K562 (cell line): ENCODE results near the gene ITPR1. TPM values are rescaled to one million over a fixed set of nuclear protein-coding genes. Genes with fewer than 3 reads are reported as not detected.
A peak's percentile ranks its signal among the peaks of the same experiment; 100 is the strongest.

Experiments used
- ATAC-seq: fragments of 200-7000 bp; cut with Tn5 transposase; 3 replicates; pipeline ENCODE4 v1.9.1; 2020; ENCODE audit warnings: moderate library complexity
- BruUV-seq: library from RNA; stranded (reverse); fragments of 400-500 nt; replicated peaks from 2 replicates; lab custom pipeline; 2021; lab: Mats Ljungman, UMichigan
- CTCF ChIA-PET: fragments of 300-600 bp; formaldehyde crosslinking; extraction: SDS; loops from one replicate; lab custom pipeline; 2021; ENCODE audit warnings: low intra/inter-chr PET ratio; lab: Yijun Ruan, JAX
- POLR2A ChIA-PET: fragments of 300-600, 350-650 bp; sonication (Branson Sonifier 250); formaldehyde crosslinking; extraction: SDS; loops from one replicate; lab custom pipeline; 2021; ENCODE audit warnings: antibody characterized with exemption, inconsistent platforms; lab: Yijun Ruan, JAX
- DNase-seq, 4 experiments: peaks; one replicate each; pipeline versions ENCODE4 v3.0.0 to v3.0.0-alpha.2; 2011 to 2018; ENCODE audit warnings: low spot score in 3 of 4, mixed read lengths in 3 of 4; ENCODE audit errors: extremely low read depth in 1 of 4
- FAIRE-seq: peaks from 2 replicates; lab custom pipeline; 2011; peaks lifted over from hg19 to GRCh38; lab: Jason Lieb, UNC
- H2AFZ ChIP-seq: 2 replicates; pipeline ENCODE4 v1.6.0; 2011; ENCODE audit warnings: low read depth, low read length, control low read depth, inconsistent platforms
- H3K27ac ChIP-seq: fragments of 200-600 bp; 3 replicates; pipeline ENCODE4 v1.8.0; 2011; ENCODE audit warnings: low read depth, mild to moderate bottlenecking, control low read depth, inconsistent platforms, low read length, moderate library complexity, mixed read lengths; ENCODE audit errors: extremely low read depth
- H3K27me3 ChIP-seq, 2 experiments: fragments of 300-600 bp in 1 of 2; 2 replicates in 1 of 2; 3 replicates in 1 of 2; pipeline versions ENCODE4 v1.6.0 to v1.8.0; 2011; ENCODE audit warnings: inconsistent platforms in 2 of 2, low read length in 2 of 2, mild to moderate bottlenecking in 1 of 2, mixed read lengths in 1 of 2, moderate library complexity in 1 of 2; ENCODE audit not compliant: control insufficient read depth in 2 of 2, insufficient read depth in 2 of 2
- H3K36me3 ChIP-seq: fragments of 300-600 bp; 3 replicates; pipeline ENCODE4 v1.8.0; 2011; ENCODE audit warnings: mild to moderate bottlenecking, low read length, inconsistent platforms; ENCODE audit not compliant: control insufficient read depth, insufficient read depth
- H3K4me1 ChIP-seq, 2 experiments: fragments of 200-600 bp in 1 of 2; replicated peaks in 1 of 2; 2 replicates in 1 of 2; 3 replicates in 1 of 2; pipeline versions ENCODE4 v1.5.1 to v1.8.0; 2011; ENCODE audit warnings: inconsistent platforms in 2 of 2, low read length in 2 of 2, mild to moderate bottlenecking in 1 of 2, mixed read lengths in 1 of 2, moderate library complexity in 1 of 2; ENCODE audit not compliant: control insufficient read depth in 2 of 2, insufficient read depth in 2 of 2
- H3K4me2 ChIP-seq: 2 replicates; pipeline ENCODE4 v1.6.1; 2011; ENCODE audit warnings: low read length, control low read depth, inconsistent platforms, mixed read lengths; ENCODE audit not compliant: insufficient read depth
- H3K4me3 ChIP-seq: fragments of 200-600 bp; sonication (generic), shearing (Covaris generic); 2 replicates; pipeline ENCODE4 v1.5.1; 2016; ENCODE audit warnings: control low read depth, inconsistent platforms
- H3K79me2 ChIP-seq: fragments of 200-600 bp; 3 replicates; pipeline ENCODE4 v1.8.0; 2011; ENCODE audit warnings: low read length, inconsistent platforms; ENCODE audit not compliant: control insufficient read depth, insufficient read depth
- H3K9ac ChIP-seq, 2 experiments: 2 replicates each; pipeline versions ENCODE4 v1.6.0 to v1.6.1; 2011; ENCODE audit warnings: low read depth in 2 of 2, low read length in 2 of 2, control low read depth in 1 of 2, inconsistent platforms in 1 of 2, mild to moderate bottlenecking in 1 of 2, mixed read lengths in 1 of 2; ENCODE audit not compliant: insufficient read depth in 1 of 2
- H3K9me1 ChIP-seq: one replicate; pipeline ENCODE4 v1.6.0; 2011; ENCODE audit warnings: inconsistent platforms, mild to moderate bottlenecking, low read length, moderate library complexity; ENCODE audit not compliant: control insufficient read depth, insufficient read depth
- H3K9me3 ChIP-seq: replicated peaks from 2 replicates; pipeline ENCODE4 v1.5.1; 2011; ENCODE audit warnings: low read depth, low read length, inconsistent platforms; ENCODE audit not compliant: control insufficient read depth, insufficient read depth
- H4K20me1 ChIP-seq: replicated peaks from 2 replicates; pipeline ENCODE4 v1.6.1; 2011; ENCODE audit warnings: low read length, inconsistent platforms, mixed read lengths; ENCODE audit not compliant: control insufficient read depth, insufficient read depth
- ATF1 ChIP-seq, 2 experiments: fragments of 450-650 bp in 1 of 2; IDR thresholded peaks; 2 replicates each; pipeline ENCODE4 v1.6.1; 2016; ENCODE audit warnings: missing compliant biosample characterization in 1 of 2, missing genetic modification characterization in 1 of 2
- CSDE1 ChIP-seq, 2 experiments: fragments of 450-650 bp; IDR thresholded peaks; 2 replicates each; pipeline ENCODE4 v1.6.1; 2016; ENCODE audit warnings: mild to moderate bottlenecking in 1 of 2
- CTBP1 ChIP-seq: fragments of 450-650 bp; IDR thresholded peaks from 2 replicates; pipeline ENCODE4 v1.6.1; 2016; ENCODE audit warnings: borderline replicate concordance
- HDGF ChIP-seq: fragments of 450-650 bp; IDR thresholded peaks from 2 replicates; pipeline ENCODE4 v1.6.1; 2016
- KDM5B ChIP-seq: fragments of 200-600 bp; sonication (generic); IDR thresholded peaks from 2 replicates; pipeline ENCODE4 v1.6.1; 2012; ENCODE audit warnings: low read depth, mild to moderate bottlenecking, moderate library complexity, low read length, control low read depth, inconsistent platforms; ENCODE audit not compliant: insufficient replicate concordance
- NFRKB ChIP-seq: fragments of 450-650 bp; IDR thresholded peaks from 2 replicates; pipeline ENCODE4 v1.6.1; 2016; ENCODE audit warnings: low read depth
- NRF1 ChIP-seq, 2 experiments: fragments of 450-650 bp; IDR thresholded peaks in 1 of 2; conservative IDR thresholded peaks in 1 of 2; 2 replicates each; pipeline ENCODE4 v1.6.1; 2014; ENCODE audit warnings: mild to moderate bottlenecking in 2 of 2
- WHSC1 ChIP-seq: IDR thresholded peaks from one replicate; pipeline ENCODE4 v1.6.1; 2012; ENCODE audit warnings: low read length, control low read depth, inconsistent platforms
- ZFP30 ChIP-seq: fragments of 250-450 bp; sonication (Bioruptor Pico); IDR thresholded peaks from 2 replicates; pipeline ENCODE4 v1.8.0; 2022; ENCODE audit warnings: moderate library complexity, mild to moderate bottlenecking, inconsistent platforms, borderline replicate concordance
- ZNF143 ChIP-seq: sonication (generic); formaldehyde crosslinking; IDR thresholded peaks from 2 replicates; pipeline ENCODE4 v1.9.0; 2022; ENCODE audit warnings: mild to moderate bottlenecking, missing genetic modification reagents
- ZNF239 ChIP-seq: fragments of 250-450 bp; sonication (Bioruptor Pico); IDR thresholded peaks from 2 replicates; pipeline ENCODE4 v1.4.0; 2020; ENCODE audit warnings: mild to moderate bottlenecking
- WGBS: fragments of 100-300 bp; shearing (Covaris generic); methylation state at CpG from one replicate; pipeline ENCODE4 v1.1.6; 2016; ENCODE audit warnings: low coverage, mixed read lengths; ENCODE audit not compliant: insufficient coverage; ENCODE audit errors: missing lambda C conversion rate; 5-methylcytosine and 5-hydroxymethylcytosine counted together
- in situ Hi-C: fragments of 300-500 bp; cut with MboI; formaldehyde crosslinking; loops from 4 replicates; pipeline ENCODE4 v1.15.0; 2018; ENCODE audit warnings: inconsistent platforms, mixed read lengths
- intact Hi-C: fragments of 100-400 bp; cut with micrococcal nuclease; formaldehyde crosslinking; loops from 2 replicates; pipeline ENCODE4 v1.14.2; 2022
- polyA plus RNA-seq, 8 experiments: library from polyadenylated mRNA; depleted of rRNA in 4 of 8; stranded (reverse) in 5 of 8; unstranded in 3 of 8; fragments of >200 nt; fragmentation: Nextera tagmentation in 2 of 8; fragmentation: Illumina TruSeq in 1 of 8; extraction: Ambion mirVana in 2 of 8; extraction: Trizol in 1 of 8; gene quantifications; 2 replicates each; pipeline versions ENCODE4 v1.2.1 to v1.2.3, GENCODE V29; 2011 to 2014; ENCODE audit warnings: inconsistent platforms in 1 of 8, missing spikeins in 1 of 8
- total RNA-seq, 7 experiments: library from RNA; depleted of rRNA in 6 of 7; stranded (reverse); fragments of >200 nt in 6 of 7; fragmentation: Illumina TruSeq in 2 of 7; extraction: Trizol in 2 of 7; gene quantifications; 2 replicates each; pipeline versions ENCODE4 v1.2.1 to v1.2.3, GENCODE V29; 2011 to 2021; ENCODE audit warnings: low replicate concordance in 1 of 7
- TF ChIP-seq, protein P1 (sequence below), 2 experiments: fragments of 450-650 bp in 1 of 2; sonication (generic) in 1 of 2; formaldehyde crosslinking; conservative IDR thresholded peaks; 2 replicates each; pipeline versions ENCODE4 v1.4.0 to v1.8.1; 2020 to 2022; ENCODE audit warnings: mild to moderate bottlenecking in 1 of 2, missing genetic modification reagents in 1 of 2
- TF ChIP-seq, protein P2 (sequence below): fragments of 450-650 bp; IDR thresholded peaks from 2 replicates; pipeline ENCODE4 v1.6.1; 2016; ENCODE audit warnings: low read depth

ITPR1 gene
- total and polyA plus RNA-seq, 9 of the 15 experiments (the other 6 are each of a cell fraction or from before 2014, with no cell fraction given): 22.4 to 40.0 (median 27.4) TPM

DNA sequence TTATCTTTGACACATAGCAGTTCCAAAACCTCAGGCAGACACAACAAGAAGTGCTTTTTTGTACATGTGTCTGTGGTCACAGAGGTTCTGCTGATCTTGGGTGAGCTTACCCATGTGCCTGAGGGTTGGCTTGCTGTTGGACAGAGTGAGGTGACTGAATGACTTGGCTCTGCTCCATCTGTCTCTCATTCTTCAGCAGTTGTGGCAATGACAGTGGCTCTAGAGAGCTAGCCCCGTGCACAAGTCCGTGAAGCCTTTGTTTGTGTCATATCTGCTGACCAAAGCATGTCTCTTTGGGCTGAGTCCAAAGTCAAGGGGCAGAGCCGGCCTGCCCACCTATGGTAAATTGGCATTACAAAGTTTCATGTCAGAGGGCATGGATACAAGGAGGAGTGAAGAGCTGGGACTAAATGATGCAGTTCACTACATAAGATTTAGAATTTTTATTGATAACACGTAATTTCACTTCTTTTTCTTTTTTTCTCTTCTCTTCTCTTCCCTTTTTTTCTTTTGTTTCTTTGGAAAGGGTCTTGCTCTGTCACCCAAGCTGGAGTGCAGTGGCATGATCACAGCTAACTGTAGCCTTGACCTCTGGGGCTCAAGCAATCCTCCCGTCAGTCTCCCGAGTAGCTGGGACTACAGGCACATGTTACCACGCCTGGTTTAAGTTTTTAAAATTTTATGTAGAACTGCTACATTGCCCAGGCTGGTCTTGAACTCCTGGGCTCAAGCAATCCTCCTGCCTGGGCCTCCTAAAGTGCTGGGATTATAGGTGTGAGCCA is 77.9 kb downstream of the ITPR1 start:
- H3K27ac ChIP-seq: no peak overlapping the region
- H3K4me1 ChIP-seq: peaks cover 3 to 9% of the 10 kb centered on the region in 2 experiments; a peak in 2 of 5 replicates
- ATAC-seq (peak; percentile 70), FAIRE-seq (no peak), DNase-seq (peak in 1 of 4 experiments; percentile 53)
- H2AFZ ChIP-seq: no peak overlapping the region
- no peaks in the 10 kb centered on the region for H3K79me2 ChIP-seq
- ChIA-PET POLR2A (interaction anchor here (0.5 to 1.5 kb wide), 9 partner anchors 9 to 266 kb away, joined by 3 to 5 read pairs (median 3); partner anchors contain the start of gene ITPR1), CTCF (interaction anchor here (2.2 kb wide), 1 partner anchor 220 kb away, joined by 7 read pairs; no protein-coding TSS in a partner anchor)
- H3K4me3 ChIP-seq: no peak overlapping the region
- no peaks in the 10 kb centered on the region; a peak in 1 of 5 replicates for H3K27me3 ChIP-seq
- no TSS peak for BruUV-seq
- no peaks in the 10 kb centered on the region for H4K20me1 ChIP-seq
- intact Hi-C loops (loop anchor here (1.0 kb wide), 2 partner anchors 76 to 220 kb away; no protein-coding TSS in a partner anchor), in situ Hi-C loops (no loop called here)
- no peaks in the 10 kb centered on the region for H3K36me3 ChIP-seq
- no peak overlapping the region for H3K4me2 ChIP-seq
- H3K9ac ChIP-seq: no peak overlapping the region
- no peaks in the 10 kb centered on the region for H3K9me1 ChIP-seq
- WGBS: 44% methylated on average over 7 of the region's 7 CpGs
- H3K9me3 ChIP-seq: no peaks in the 10 kb centered on the region
- TF ChIP-seq CTBP1: no peak
- TF ChIP-seq WHSC1: no peak
- TF ChIP-seq, protein P1, sequence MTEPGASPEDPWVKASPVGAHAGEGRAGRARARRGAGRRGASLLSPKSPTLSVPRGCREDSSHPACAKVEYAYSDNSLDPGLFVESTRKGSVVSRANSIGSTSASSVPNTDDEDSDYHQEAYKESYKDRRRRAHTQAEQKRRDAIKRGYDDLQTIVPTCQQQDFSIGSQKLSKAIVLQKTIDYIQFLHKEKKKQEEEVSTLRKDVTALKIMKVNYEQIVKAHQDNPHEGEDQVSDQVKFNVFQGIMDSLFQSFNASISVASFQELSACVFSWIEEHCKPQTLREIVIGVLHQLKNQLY (CRISPR knock-in tag; conservative IDR thresholded peaks at IDR 0.05): no peak
- TF ChIP-seq ATF1 (CRISPR knock-in tag; IDR thresholded peaks at IDR 0.05): no peak
- TF ChIP-seq ATF1 (tag; IDR thresholded peaks at IDR 0.05): no peak
- no peak for TF ChIP-seq HDGF
- no peak for TF ChIP-seq KDM5B
- 0 out of 4 replicates have a peak, but pooled peaks of 1 of the 2 experiments have one; percentile 26 for TF ChIP-seq NRF1 (conservative IDR thresholded peaks at IDR 0.05 in 1 of 2, IDR thresholded peaks at IDR 0.05 in 1 of 2)
- TF ChIP-seq ZNF239 (CRISPR knock-in tag): no peak
- TF ChIP-seq ZNF143: no peak
- TF ChIP-seq, protein P2, sequence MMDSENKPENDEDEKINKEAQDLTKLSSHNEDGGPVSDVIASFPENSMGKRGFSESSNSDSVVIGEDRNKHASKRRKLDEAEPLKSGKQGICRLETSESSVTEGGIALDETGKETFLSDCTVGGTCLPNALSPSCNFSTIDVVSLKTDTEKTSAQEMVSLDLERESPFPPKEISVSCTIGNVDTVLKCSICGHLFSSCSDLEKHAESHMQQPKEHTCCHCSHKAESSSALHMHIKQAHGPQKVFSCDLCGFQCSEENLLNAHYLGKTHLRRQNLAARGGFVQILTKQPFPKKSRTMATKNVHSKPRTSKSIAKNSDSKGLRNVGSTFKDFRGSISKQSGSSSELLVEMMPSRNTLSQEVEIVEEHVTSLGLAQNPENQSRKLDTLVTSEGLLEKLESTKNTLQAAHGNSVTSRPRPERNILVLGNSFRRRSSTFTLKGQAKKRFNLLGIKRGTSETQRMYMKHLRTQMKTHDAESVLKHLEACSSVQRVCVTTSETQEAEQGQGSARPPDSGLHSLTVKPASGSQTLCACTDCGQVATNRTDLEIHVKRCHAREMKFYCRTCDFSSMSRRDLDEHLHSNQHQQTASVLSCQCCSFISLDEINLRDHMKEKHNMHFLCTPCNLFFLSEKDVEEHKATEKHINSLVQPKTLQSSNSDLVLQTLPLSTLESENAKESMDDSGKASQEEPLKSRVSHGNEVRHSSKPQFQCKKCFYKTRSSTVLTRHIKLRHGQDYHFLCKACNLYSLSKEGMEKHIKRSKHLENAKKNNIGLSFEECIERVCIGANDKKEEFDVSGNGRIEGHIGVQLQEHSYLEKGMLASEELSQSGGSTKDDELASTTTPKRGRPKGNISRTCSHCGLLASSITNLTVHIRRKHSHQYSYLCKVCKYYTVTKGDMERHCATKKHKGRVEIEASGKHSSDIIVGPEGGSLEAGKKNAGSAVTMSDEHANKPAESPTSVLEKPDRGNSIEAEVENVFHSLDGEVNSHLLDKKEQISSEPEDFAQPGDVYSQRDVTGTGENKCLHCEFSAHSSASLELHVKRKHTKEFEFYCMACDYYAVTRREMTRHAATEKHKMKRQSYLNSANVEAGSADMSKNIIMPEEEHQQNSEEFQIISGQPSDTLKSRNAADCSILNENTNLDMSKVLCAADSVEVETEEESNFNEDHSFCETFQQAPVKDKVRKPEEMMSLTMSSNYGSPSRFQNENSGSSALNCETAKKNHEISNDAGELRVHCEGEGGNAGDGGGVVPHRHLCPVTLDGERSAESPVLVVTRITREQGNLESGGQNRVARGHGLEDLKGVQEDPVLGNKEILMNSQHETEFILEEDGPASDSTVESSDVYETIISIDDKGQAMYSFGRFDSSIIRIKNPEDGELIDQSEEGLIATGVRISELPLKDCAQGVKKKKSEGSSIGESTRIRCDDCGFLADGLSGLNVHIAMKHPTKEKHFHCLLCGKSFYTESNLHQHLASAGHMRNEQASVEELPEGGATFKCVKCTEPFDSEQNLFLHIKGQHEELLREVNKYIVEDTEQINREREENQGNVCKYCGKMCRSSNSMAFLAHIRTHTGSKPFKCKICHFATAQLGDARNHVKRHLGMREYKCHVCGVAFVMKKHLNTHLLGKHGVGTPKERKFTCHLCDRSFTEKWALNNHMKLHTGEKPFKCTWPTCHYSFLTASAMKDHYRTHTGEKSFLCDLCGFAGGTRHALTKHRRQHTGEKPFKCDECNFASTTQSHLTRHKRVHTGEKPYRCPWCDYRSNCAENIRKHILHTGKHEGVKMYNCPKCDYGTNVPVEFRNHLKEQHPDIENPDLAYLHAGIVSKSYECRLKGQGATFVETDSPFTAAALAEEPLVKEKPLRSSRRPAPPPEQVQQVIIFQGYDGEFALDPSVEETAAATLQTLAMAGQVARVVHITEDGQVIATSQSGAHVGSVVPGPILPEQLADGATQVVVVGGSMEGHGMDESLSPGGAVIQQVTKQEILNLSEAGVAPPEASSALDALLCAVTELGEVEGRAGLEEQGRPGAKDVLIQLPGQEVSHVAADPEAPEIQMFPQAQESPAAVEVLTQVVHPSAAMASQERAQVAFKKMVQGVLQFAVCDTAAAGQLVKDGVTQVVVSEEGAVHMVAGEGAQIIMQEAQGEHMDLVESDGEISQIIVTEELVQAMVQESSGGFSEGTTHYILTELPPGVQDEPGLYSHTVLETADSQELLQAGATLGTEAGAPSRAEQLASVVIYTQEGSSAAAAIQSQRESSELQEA: no peak
- no peak for TF ChIP-seq ZFP30 (CRISPR knock-in tag)
- no peak for TF ChIP-seq CSDE1 (IDR thresholded peaks at IDR 0.05)
- no peak for TF ChIP-seq NFRKB
